ENCODE results near the gene SLC27A6.
"Not testable (repeated sequence)": the region's sequence is repeated elsewhere in the genome, so short reads cannot be mapped to it uniquely, and the experiment has no call there.

Gene SLC27A6

GRCh38 chr5:128965011-128965637, at the start of gene SLC27A6:
Gene SLC27A6, plus strand, starts transcription at chr5:128965488. Its CDS starts 650 bp downstream, at chr5:128966138.
- no peak for DNase-seq (ENCODE audit: low read depth)

- DNase-seq (ENCODE audit: low read depth) = no peak
Measured at GRCh38 chr5:128919542-128919941, 45.7 kb upstream of the SLC27A6 start.

- DNase-seq (ENCODE audit: low read depth) = no peak
Measured at GRCh38 chr5:128920345-128921215, 44.7 kb upstream of the SLC27A6 start.

GRCh38 chr5:128924299-128924698, 41.0 kb upstream of the SLC27A6 start:
- DNase-seq (ENCODE audit: low read depth) = no peak

- no peak for DNase-seq (ENCODE audit: low read depth)
Measured at GRCh38 chr5:128925973-128926372, 39.3 kb upstream of the SLC27A6 start.

GRCh38 chr5:128927644-128928043, 37.6 kb upstream of the SLC27A6 start:
- no peak for DNase-seq (ENCODE audit: low read depth)

GRCh38 chr5:128932232-128932631, 33.1 kb upstream of the SLC27A6 start:
- not testable (repeated sequence) for DNase-seq (ENCODE audit: low read depth)

GRCh38 chr5:128943100-128943499, 22.2 kb upstream of the SLC27A6 start:
- DNase-seq (ENCODE audit: low read depth) = not testable (repeated sequence)

- DNase-seq (ENCODE audit: low read depth) = no peak
Measured at GRCh38 chr5:128949847-128950546, 15.3 kb upstream of the SLC27A6 start.

- DNase-seq (ENCODE audit: low read depth) = not testable (repeated sequence)
Measured at GRCh38 chr5:128951301-128951700, 14.0 kb upstream of the SLC27A6 start.

- DNase-seq (ENCODE audit: low read depth) = no peak
Measured at GRCh38 chr5:128956164-128956563, 9.1 kb upstream of the SLC27A6 start.

GRCh38 chr5:128962211-128962610, 3.1 kb upstream of the SLC27A6 start:
- no peak for DNase-seq (ENCODE audit: low read depth)

GRCh38 chr5:128965638-128966302, 482 bp downstream of the SLC27A6 start:
- DNase-seq (ENCODE audit: low read depth) = no peak

GRCh38 chr5:128966375-128966774, 1.1 kb downstream of the SLC27A6 start:
- no peak for DNase-seq (ENCODE audit: low read depth)

GRCh38 chr5:128966846-128967245, 1.6 kb downstream of the SLC27A6 start:
- DNase-seq (ENCODE audit: low read depth) = no peak

GRCh38 chr5:128973244-128973643, 8.0 kb downstream of the SLC27A6 start:
- no peak for DNase-seq (ENCODE audit: low read depth)

- DNase-seq (ENCODE audit: low read depth) = no peak
Measured at GRCh38 chr5:128974567-128974966, 9.3 kb downstream of the SLC27A6 start.

GRCh38 chr5:128979761-128980160, 14.5 kb downstream of the SLC27A6 start:
- no peak for DNase-seq (ENCODE audit: low read depth)

GRCh38 chr5:128980917-128981316, 15.6 kb downstream of the SLC27A6 start:
- DNase-seq (ENCODE audit: low read depth) = no peak

GRCh38 chr5:128984480-128984879, 19.2 kb downstream of the SLC27A6 start:
- no peak for DNase-seq (ENCODE audit: low read depth)

- DNase-seq (ENCODE audit: low read depth) = no peak
Measured at GRCh38 chr5:128988476-128988875, 23.2 kb downstream of the SLC27A6 start.

GRCh38 chr5:129001841-129002526, 36.7 kb downstream of the SLC27A6 start:
- DNase-seq (ENCODE audit: low read depth) = no peak
